Neural progenitor cell (in vitro differentiated cells): ENCODE data around the gene VWF. TPM values are rescaled to one million over a fixed set of nuclear protein-coding genes. Genes with fewer than 3 reads are reported as not detected.

Experiments
- DNase-seq: peaks from one replicate; pipeline ENCODE4 v3.0.0-alpha.2; 2016; ENCODE audit warnings: low spot score
- H2AFZ ChIP-seq: fragments of 200-600 bp; sonication (generic); replicated peaks from 2 replicates; pipeline ENCODE4 v1.6.1; 2016; ENCODE audit warnings: antibody characterized with exemption
- H3F3A ChIP-seq: fragments of 200-600 bp; sonication (generic); 2 replicates; pipeline ENCODE4 v1.6.1; 2016; ENCODE audit warnings: antibody characterized with exemption, low read depth
- H3K27ac ChIP-seq: fragments of 200-600 bp; sonication (generic); 2 replicates; pipeline ENCODE4 v1.5.1; 2016; ENCODE audit warnings: mild to moderate bottlenecking
- H3K27me3 ChIP-seq: fragments of 200-600 bp; sonication (generic); 2 replicates; pipeline ENCODE4 v1.6.1; 2016; ENCODE audit warnings: mild to moderate bottlenecking, moderate library complexity
- H3K36me3 ChIP-seq: fragments of 200-600 bp; sonication (generic); 2 replicates; pipeline ENCODE4 v1.5.1; 2016
- H3K4me1 ChIP-seq: fragments of 200-600 bp; sonication (generic); 2 replicates; pipeline ENCODE4 v1.6.1; 2016; ENCODE audit warnings: mixed run types
- H3K4me2 ChIP-seq: fragments of 200-600 bp; sonication (generic); 2 replicates; pipeline ENCODE4 v1.6.1; 2016
- H3K4me3 ChIP-seq: fragments of 200-600 bp; sonication (generic); 2 replicates; pipeline ENCODE4 v1.5.1; 2016
- H3K79me2 ChIP-seq: fragments of 200-600 bp; sonication (generic); 2 replicates; pipeline ENCODE4 v1.6.1; 2016; ENCODE audit warnings: low read depth
- H3K9ac ChIP-seq: fragments of 200-600 bp; sonication (generic); 2 replicates; pipeline ENCODE4 v1.6.1; 2016
- H3K9me3 ChIP-seq: fragments of 200-600 bp; sonication (generic); 2 replicates; pipeline ENCODE4 v1.5.1; 2016; ENCODE audit warnings: low read depth
- H4K20me1 ChIP-seq: fragments of 200-600 bp; sonication (generic); 2 replicates; pipeline ENCODE4 v1.6.1; 2016; ENCODE audit warnings: low read depth
- H3K27ac Mint-ChIP-seq: 3 replicates; pipeline ENCODE4 v1.8.0; 2021; ENCODE audit warnings: mixed read lengths
- H3K27me3 Mint-ChIP-seq: 2 replicates; pipeline ENCODE4 v1.8.0; 2022; ENCODE audit warnings: low read depth, mild to moderate bottlenecking, inconsistent platforms, moderate library complexity, mixed read lengths; ENCODE audit not compliant: insufficient read depth
- H3K36me3 Mint-ChIP-seq: 3 replicates; pipeline ENCODE4 v1.8.0; 2021; ENCODE audit warnings: mixed read lengths
- H3K4me1 Mint-ChIP-seq: 3 replicates; pipeline ENCODE4 v1.8.0; 2021; ENCODE audit warnings: mixed read lengths
- H3K4me3 Mint-ChIP-seq: 3 replicates; pipeline ENCODE4 v1.8.0; 2021; ENCODE audit warnings: mild to moderate bottlenecking, moderate library complexity, mixed read lengths
- H3K9me3 Mint-ChIP-seq: 3 replicates; pipeline ENCODE4 v1.8.0; 2020; ENCODE audit warnings: mixed read lengths
- EZH2 ChIP-seq: fragments of 200-600 bp; sonication (generic); IDR thresholded peaks from 2 replicates; pipeline ENCODE4 v1.6.1; 2017; ENCODE audit warnings: antibody characterized with exemption, mild to moderate bottlenecking, moderate library complexity
- EZH2phosphoT487 ChIP-seq: fragments of 200-600 bp; sonication (generic); IDR thresholded peaks from 2 replicates; pipeline ENCODE4 v1.6.1; 2017; ENCODE audit warnings: antibody characterized with exemption
- total RNA-seq: library from RNA; depleted of rRNA; stranded (reverse); fragments of >200 nt; gene quantifications from 2 replicates; pipeline ENCODE4 v1.2.3, GENCODE V29; 2015; ENCODE audit warnings: low replicate concordance
- TF ChIP-seq, protein P1 (sequence below): fragments of 200-600 bp; sonication (generic); IDR thresholded peaks from 2 replicates; pipeline ENCODE4 v1.5.1; 2017; ENCODE audit warnings: antibody characterized with exemption, mild to moderate bottlenecking

The VWF gene
- total RNA-seq, 1 donor from 2014 or later = 8.0 TPM

GRCh38 chr12:6046511-6047180 is 77.8 kb downstream of the VWF start:
- TF ChIP-seq EZH2phosphoT487 (no peak), EZH2 (no peak)
- TF ChIP-seq, protein P1, sequence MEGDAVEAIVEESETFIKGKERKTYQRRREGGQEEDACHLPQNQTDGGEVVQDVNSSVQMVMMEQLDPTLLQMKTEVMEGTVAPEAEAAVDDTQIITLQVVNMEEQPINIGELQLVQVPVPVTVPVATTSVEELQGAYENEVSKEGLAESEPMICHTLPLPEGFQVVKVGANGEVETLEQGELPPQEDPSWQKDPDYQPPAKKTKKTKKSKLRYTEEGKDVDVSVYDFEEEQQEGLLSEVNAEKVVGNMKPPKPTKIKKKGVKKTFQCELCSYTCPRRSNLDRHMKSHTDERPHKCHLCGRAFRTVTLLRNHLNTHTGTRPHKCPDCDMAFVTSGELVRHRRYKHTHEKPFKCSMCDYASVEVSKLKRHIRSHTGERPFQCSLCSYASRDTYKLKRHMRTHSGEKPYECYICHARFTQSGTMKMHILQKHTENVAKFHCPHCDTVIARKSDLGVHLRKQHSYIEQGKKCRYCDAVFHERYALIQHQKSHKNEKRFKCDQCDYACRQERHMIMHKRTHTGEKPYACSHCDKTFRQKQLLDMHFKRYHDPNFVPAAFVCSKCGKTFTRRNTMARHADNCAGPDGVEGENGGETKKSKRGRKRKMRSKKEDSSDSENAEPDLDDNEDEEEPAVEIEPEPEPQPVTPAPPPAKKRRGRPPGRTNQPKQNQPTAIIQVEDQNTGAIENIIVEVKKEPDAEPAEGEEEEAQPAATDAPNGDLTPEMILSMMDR = no peak
- no peak for DNase-seq
- Histone ChIP-seq H3K79me2 (no peaks in the 10 kb centered on the region), H3K4me3 (no peak overlapping the region), H3K27me3 (no peaks in the 10 kb centered on the region), H4K20me1 (no peaks in the 10 kb centered on the region), H3K27ac (no peak overlapping the region), H3K4me1 (no peaks in the 10 kb centered on the region), H3K9ac (no peak overlapping the region), H3K4me2 (no peak overlapping the region), H3K9me3 (no peaks in the 10 kb centered on the region), H3F3A (no peaks in the 10 kb centered on the region), H2AFZ (no peak overlapping the region), H3K36me3 (no peaks in the 10 kb centered on the region)
- Mint-ChIP-seq H3K27me3 (peaks cover 10% of the 10 kb centered on the region), H3K4me3 (no peak overlapping the region), H3K36me3 (no peaks in the 10 kb centered on the region), H3K27ac (no peak overlapping the region), H3K9me3 (peaks cover 2% of the 10 kb centered on the region), H3K4me1 (no peaks in the 10 kb centered on the region)

- H3K27ac ChIP-seq = no peak overlapping the region
- H3F3A ChIP-seq = no peaks in the 10 kb centered on the region
- Mint-ChIP-seq H3K4me1 (no peaks in the 10 kb centered on the region), H3K27ac (no peak overlapping the region), H3K27me3 (peaks cover 10% of the 10 kb centered on the region), H3K36me3 (no peaks in the 10 kb centered on the region), H3K4me3 (no peak overlapping the region), H3K9me3 (peaks cover 2% of the 10 kb centered on the region)
- DNase-seq = no peak
- no peaks in the 10 kb centered on the region for H4K20me1 ChIP-seq
- H3K9ac ChIP-seq = no peak overlapping the region
- H3K79me2 ChIP-seq = no peaks in the 10 kb centered on the region
- no peaks in the 10 kb centered on the region for H3K9me3 ChIP-seq
- H3K27me3 ChIP-seq = no peaks in the 10 kb centered on the region
- H3K36me3 ChIP-seq = no peaks in the 10 kb centered on the region
- no peak overlapping the region for H2AFZ ChIP-seq
- H3K4me3 ChIP-seq = no peak overlapping the region
- no peak for TF ChIP-seq EZH2phosphoT487
- TF ChIP-seq EZH2 = no peak
- TF ChIP-seq, protein P1 = no peak
- no peaks in the 10 kb centered on the region for H3K4me1 ChIP-seq
- no peak overlapping the region for H3K4me2 ChIP-seq
These were observed 79.0 kb downstream of the VWF start for GRCh38 chr12:6045438-6045837.

- peaks cover 2% of the 10 kb centered on the region for H3K9me3 Mint-ChIP-seq
- H3K4me3 Mint-ChIP-seq = no peak overlapping the region
- peak overlapping the region; percentile 10 for H3K27ac Mint-ChIP-seq
- no peaks in the 10 kb centered on the region for H3K27me3 ChIP-seq
- no peak overlapping the region for H3K27ac ChIP-seq
- no peaks in the 10 kb centered on the region for H3K36me3 ChIP-seq
- no peak overlapping the region for H3K4me3 ChIP-seq
- H4K20me1 ChIP-seq = no peaks in the 10 kb centered on the region
- H2AFZ ChIP-seq = no peak overlapping the region
- peaks cover 9% of the 10 kb centered on the region for H3K4me1 Mint-ChIP-seq
- peaks cover 5% of the 10 kb centered on the region for H3F3A ChIP-seq
- no peaks in the 10 kb centered on the region for H3K36me3 Mint-ChIP-seq
- peaks cover 13% of the 10 kb centered on the region for H3K27me3 Mint-ChIP-seq
- DNase-seq = no peak
- H3K79me2 ChIP-seq = no peaks in the 10 kb centered on the region
- H3K9ac ChIP-seq = no peak overlapping the region
- no peaks in the 10 kb centered on the region for H3K9me3 ChIP-seq
- no peak overlapping the region for H3K4me2 ChIP-seq
- TF ChIP-seq EZH2 = no peak
- TF ChIP-seq, protein P1 = no peak
- TF ChIP-seq EZH2phosphoT487 = no peak
- H3K4me1 ChIP-seq = no peaks in the 10 kb centered on the region
These were observed 80.4 kb downstream of the VWF start for GRCh38 chr12:6044082-6044481.
